LNCaP clone FGC (cell line): ENCODE data around the gene SEC22A.
A peak's percentile ranks its signal among the peaks of the same experiment; 100 is the strongest.

Experiments used
- DNase-seq: peaks from one replicate; pipeline ENCODE4 v3.0.0-alpha.2; 2011; ENCODE audit warnings: low read depth
- H3K4me3 ChIP-seq: 2 replicates; pipeline ENCODE4 v1.5.1; 2011; ENCODE audit warnings: mild to moderate bottlenecking, low read depth, low read length, control low read depth
- TF ChIP-seq, protein P1 (sequence below): IDR thresholded peaks from 2 replicates; pipeline ENCODE4 v1.5.1; 2012; ENCODE audit warnings: mild to moderate bottlenecking; ENCODE audit not compliant: control insufficient read depth, insufficient read depth; ENCODE audit errors: extremely low read depth

SEC22A gene

DNA sequence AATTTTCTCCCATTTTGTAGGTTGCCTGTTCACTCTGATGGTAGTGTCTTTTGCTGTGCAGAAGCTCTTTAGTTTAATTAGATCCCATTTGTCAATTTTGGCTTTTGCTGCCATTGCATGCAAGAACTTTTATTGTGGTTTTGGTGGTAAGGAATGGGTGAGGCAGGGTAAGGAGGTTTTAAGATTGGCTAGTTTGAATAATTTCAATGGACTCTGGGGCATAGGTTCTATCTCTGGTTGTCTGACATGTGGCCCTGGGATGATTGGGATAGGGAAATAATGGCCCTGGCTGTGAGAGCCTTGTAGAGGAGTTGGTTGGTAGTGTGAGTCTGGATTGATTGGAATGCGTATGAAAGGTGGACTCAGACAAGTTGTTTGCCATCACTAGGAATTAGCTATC, 38.0 kb downstream of the SEC22A start:
- TF ChIP-seq, protein P1, sequence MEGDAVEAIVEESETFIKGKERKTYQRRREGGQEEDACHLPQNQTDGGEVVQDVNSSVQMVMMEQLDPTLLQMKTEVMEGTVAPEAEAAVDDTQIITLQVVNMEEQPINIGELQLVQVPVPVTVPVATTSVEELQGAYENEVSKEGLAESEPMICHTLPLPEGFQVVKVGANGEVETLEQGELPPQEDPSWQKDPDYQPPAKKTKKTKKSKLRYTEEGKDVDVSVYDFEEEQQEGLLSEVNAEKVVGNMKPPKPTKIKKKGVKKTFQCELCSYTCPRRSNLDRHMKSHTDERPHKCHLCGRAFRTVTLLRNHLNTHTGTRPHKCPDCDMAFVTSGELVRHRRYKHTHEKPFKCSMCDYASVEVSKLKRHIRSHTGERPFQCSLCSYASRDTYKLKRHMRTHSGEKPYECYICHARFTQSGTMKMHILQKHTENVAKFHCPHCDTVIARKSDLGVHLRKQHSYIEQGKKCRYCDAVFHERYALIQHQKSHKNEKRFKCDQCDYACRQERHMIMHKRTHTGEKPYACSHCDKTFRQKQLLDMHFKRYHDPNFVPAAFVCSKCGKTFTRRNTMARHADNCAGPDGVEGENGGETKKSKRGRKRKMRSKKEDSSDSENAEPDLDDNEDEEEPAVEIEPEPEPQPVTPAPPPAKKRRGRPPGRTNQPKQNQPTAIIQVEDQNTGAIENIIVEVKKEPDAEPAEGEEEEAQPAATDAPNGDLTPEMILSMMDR, result no peak
- no peak for DNase-seq
- no peak overlapping the region for H3K4me3 ChIP-seq

GRCh38 chr3:123244128-123244527, 42.4 kb downstream of the SEC22A start:
- TF ChIP-seq, protein P1, result no peak
- no peak for DNase-seq
- no peak overlapping the region for H3K4me3 ChIP-seq

DNA sequence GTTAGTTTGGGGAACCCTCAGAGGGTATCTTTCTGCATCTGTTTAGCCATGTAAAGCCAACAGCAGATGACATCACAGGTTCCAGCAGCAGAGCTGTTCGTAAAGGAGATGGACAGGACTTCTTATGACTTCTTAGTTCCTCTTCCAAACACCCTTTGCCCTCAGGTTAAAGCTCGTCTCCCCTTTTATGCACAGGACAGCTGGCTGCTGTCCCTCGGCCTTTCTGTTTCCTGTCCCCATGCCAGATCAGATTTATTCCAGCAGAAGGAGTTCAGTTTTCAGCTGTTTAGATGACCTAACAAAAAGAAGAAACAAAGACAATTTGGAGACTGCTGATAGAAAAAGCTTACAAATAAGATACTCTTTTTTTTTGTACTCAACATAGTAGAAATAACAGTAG, 45.1 kb downstream of the SEC22A start:
- H3K4me3 ChIP-seq, result no peak overlapping the region
- TF ChIP-seq, protein P1, result no peak
- no peak for DNase-seq

GRCh38 chr3:123256256-123256655, 54.5 kb downstream of the SEC22A start:
- H3K4me3 ChIP-seq, result no peak overlapping the region
- TF ChIP-seq, protein P1, result no peak
- DNase-seq, result no peak

DNA sequence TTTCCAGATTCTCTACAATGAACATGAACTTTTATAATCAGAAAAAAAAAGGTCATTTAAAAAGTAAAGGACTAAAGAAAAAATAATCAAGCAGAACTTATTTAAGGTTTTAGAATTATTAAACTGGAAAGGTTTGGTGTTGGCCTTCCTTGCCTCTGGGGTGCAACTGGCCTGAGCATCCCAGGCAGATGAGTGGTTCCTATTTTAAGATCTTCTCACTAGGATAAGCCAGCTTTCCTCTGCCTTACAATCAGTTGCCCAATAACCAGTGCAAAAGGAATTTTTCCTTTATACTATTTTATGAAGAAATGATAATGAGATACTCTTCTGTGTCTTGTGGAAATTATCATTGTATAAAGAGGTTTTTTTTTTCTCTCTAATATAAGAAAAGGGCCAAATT, 56.6 kb downstream of the SEC22A start:
- TF ChIP-seq, protein P1, result no peak
- no peak for DNase-seq
- H3K4me3 ChIP-seq, result no peak overlapping the region

DNA sequence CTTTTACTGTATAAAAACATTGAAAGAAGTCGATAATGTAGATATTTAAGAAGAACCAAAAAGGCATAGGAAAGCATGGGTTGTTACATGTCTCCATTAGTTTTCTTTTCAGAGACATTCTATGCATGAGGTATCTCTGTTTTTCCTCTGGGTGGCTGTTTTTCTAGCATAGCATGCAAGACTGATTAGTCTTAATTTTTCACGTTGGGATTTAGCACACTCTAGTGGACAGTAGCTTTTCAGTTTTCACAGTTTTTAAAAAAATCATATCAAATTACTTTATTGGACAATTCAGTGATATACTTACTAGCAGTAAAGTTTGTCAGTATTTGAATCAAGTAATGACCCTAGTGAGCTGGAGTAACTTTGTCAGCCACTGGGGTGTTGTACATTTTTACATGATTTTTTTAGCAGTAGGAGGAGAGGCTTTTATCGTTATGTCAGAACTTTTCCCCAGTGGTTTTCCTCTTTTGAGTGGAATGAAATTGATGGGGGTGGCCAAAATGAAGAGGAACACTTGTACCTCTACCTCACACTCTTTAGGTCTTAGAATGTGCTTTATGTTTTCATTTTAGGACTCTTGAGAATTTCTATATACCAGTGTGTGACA, 57.2 kb downstream of the SEC22A start:
- DNase-seq, result peak; percentile 50
- H3K4me3 ChIP-seq, result no peak overlapping the region

More for the DNA sequence above, 57.2 kb downstream of the SEC22A start:
- TF ChIP-seq, protein P1, result peak; percentile 70
